Ectodermal cell (in vitro differentiated cells): ENCODE data around the gene FNDC3B.

Source experiments
- H3K27ac ChIP-seq: 2 replicates; pipeline ENCODE4 v1.7.0; 2013; ENCODE audit warnings: mild to moderate bottlenecking, low read depth, low read length; ENCODE audit not compliant: insufficient read depth, poor library complexity, severe bottlenecking
- H3K27me3 ChIP-seq: 2 replicates; pipeline ENCODE4 v1.7.0; 2013; ENCODE audit warnings: mild to moderate bottlenecking, low read length; ENCODE audit not compliant: insufficient read depth, control insufficient read depth, poor library complexity, severe bottlenecking
- H3K36me3 ChIP-seq: one replicate; pipeline ENCODE4 v1.7.0; 2013; ENCODE audit warnings: low read length; ENCODE audit not compliant: control insufficient read depth, insufficient read depth
- H3K4me1 ChIP-seq: one replicate; pipeline ENCODE4 v1.7.0; 2013; ENCODE audit warnings: low read length; ENCODE audit not compliant: control insufficient read depth, insufficient read depth
- H3K4me3 ChIP-seq: 2 replicates; pipeline ENCODE4 v1.7.0; 2013; ENCODE audit warnings: low read depth, low read length, control low read depth; ENCODE audit not compliant: insufficient read depth
- H3K9me3 ChIP-seq: 2 replicates; pipeline ENCODE4 v1.7.0; 2013; ENCODE audit warnings: mild to moderate bottlenecking, low read length, moderate library complexity; ENCODE audit not compliant: control insufficient read depth
- WGBS, 2 experiments: methylation state at CpG; one replicate each; pipeline ENCODE4 v1.1.7; 2013; ENCODE audit warnings: missing lambda C conversion rate in 2 of 2; 5-methylcytosine and 5-hydroxymethylcytosine counted together

FNDC3B gene

DNA sequence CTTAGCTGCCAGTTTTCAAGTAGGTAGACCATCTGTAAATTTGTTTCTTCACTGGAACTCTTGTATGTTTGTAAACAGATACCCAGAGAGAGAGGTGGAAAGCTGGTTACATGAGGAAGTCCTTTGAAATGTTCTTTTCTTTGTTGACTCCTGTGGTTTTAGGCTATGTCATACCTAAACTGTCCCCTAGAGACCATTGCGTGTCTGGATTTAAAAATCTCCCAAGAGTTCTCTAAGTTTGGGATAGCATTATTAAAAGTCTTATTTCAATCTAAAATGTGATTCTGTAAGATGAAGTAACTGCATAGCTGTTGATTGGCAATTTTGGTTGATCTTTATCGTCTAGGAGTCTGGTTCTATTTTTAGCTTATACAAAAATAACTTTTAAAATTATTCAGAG, 281.7 kb downstream of the FNDC3B start:
- 92% methylated on average over 1 of the region's 2 CpGs; no CpG with 5 or more reads in 1 of the 2 experiments for WGBS, 2 experiments
- H3K27me3 ChIP-seq = no peaks in the 10 kb centered on the region

GRCh38 chr3:172323894-172324610, 284.7 kb downstream of the FNDC3B start:
- 93 to 97% methylated on average over 10 of the region's 10 CpGs for whole genome bisulfite sequencing, 2 experiments
- H3K36me3 ChIP-seq = no peaks in the 10 kb centered on the region
- H3K4me3 ChIP-seq = no peak overlapping the region
- no peaks in the 10 kb centered on the region for H3K9me3 ChIP-seq
- H3K27ac ChIP-seq = no peak overlapping the region
- H3K27me3 ChIP-seq = no peaks in the 10 kb centered on the region
- H3K4me1 ChIP-seq = no peaks in the 10 kb centered on the region

More for the DNA sequence above, 281.7 kb downstream of the FNDC3B start:
- H3K27ac ChIP-seq = no peak overlapping the region
- peaks cover 4% of the 10 kb centered on the region for H3K4me1 ChIP-seq
- H3K4me3 ChIP-seq = no peak overlapping the region
- H3K9me3 ChIP-seq = no peaks in the 10 kb centered on the region
- no peaks in the 10 kb centered on the region for H3K36me3 ChIP-seq

DNA sequence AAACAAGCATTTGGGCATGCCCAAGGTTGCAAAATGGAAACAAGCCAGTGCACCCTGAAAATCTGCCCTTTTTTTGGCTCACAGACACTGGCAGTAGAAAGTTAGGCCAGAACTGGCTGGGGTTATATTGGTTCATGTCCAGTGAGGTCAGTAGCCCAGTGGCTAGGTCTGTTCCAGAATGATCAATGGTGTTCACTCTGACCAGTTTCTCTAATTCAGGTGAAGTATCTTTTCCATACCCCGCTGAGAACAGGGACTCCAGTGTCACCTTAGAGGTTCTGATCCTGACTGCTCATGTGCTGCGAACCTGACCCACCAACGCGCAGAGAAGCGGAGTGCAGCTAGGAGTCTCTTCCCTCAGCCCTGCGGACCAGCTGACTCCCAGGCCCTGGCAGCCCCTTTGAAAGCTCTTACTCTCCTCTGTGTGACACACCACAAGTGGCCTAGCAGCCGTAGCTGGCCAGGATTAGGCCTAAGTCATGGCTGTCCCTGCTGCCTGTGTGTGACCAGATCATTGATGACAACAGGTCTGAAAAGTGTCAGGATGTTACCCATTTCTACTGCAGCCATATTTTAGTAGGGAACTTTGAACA, 285.3 kb downstream of the FNDC3B start:
- no peaks in the 10 kb centered on the region for H3K9me3 ChIP-seq
- WGBS, 2 experiments = 93% methylated on average over 7 of the region's 7 CpGs
- no peaks in the 10 kb centered on the region for H3K4me1 ChIP-seq
- H3K27ac ChIP-seq = no peak overlapping the region
- no peak overlapping the region for H3K4me3 ChIP-seq
- no peaks in the 10 kb centered on the region for H3K27me3 ChIP-seq
- H3K36me3 ChIP-seq = no peaks in the 10 kb centered on the region

DNA sequence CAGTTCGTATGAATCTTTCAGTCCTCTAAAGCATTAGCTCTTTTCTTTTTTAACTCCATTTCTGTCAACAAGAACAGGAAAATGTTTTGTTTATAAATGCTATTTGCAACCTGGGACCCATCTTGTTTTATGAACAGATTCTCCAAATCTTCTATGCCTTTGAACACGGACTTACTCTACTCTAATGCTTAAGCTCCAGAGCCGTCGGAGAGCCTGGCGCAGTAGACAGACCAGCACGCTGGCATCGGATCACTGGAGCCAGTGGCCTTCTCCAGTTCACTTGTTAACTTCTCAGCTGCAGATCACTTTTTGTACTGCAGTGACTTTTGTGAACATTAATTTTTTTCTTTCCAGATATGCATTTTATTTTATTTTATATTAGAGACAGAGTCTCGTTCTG, 286.1 kb downstream of the FNDC3B start:
- no peaks in the 10 kb centered on the region for H3K9me3 ChIP-seq
- no peak overlapping the region for H3K4me3 ChIP-seq
- H3K4me1 ChIP-seq = no peaks in the 10 kb centered on the region
- H3K27ac ChIP-seq = no peak overlapping the region
- 94 to 96% methylated on average over 8 of the region's 8 CpGs for whole genome bisulfite sequencing, 2 experiments
- peaks cover 6% of the 10 kb centered on the region for H3K36me3 ChIP-seq
- H3K27me3 ChIP-seq = no peaks in the 10 kb centered on the region

GRCh38 chr3:172326993-172327392, 287.6 kb downstream of the FNDC3B start:
- no peaks in the 10 kb centered on the region for H3K9me3 ChIP-seq
- 88 to 93% methylated on average over 1 to 3 of the region's 3 CpGs for WGBS, 2 experiments
- H3K27ac ChIP-seq = no peak overlapping the region
- H3K36me3 ChIP-seq = peaks cover 10% of the 10 kb centered on the region
- no peaks in the 10 kb centered on the region for H3K27me3 ChIP-seq
- no peaks in the 10 kb centered on the region for H3K4me1 ChIP-seq
- H3K4me3 ChIP-seq = no peak overlapping the region

GRCh38 chr3:172328282-172328681, 288.9 kb downstream of the FNDC3B start:
- no peaks in the 10 kb centered on the region for H3K9me3 ChIP-seq
- H3K4me3 ChIP-seq = no peak overlapping the region
- WGBS, 2 experiments = 91 to 93% methylated on average over 4 of the region's 4 CpGs
- no peak overlapping the region for H3K27ac ChIP-seq
- H3K4me1 ChIP-seq = no peaks in the 10 kb centered on the region
- no peaks in the 10 kb centered on the region for H3K27me3 ChIP-seq
- H3K36me3 ChIP-seq = peaks cover 10% of the 10 kb centered on the region

- H3K9me3 ChIP-seq = no peaks in the 10 kb centered on the region
Measured at GRCh38 chr3:172329070-172329469, 289.7 kb downstream of the FNDC3B start.

DNA sequence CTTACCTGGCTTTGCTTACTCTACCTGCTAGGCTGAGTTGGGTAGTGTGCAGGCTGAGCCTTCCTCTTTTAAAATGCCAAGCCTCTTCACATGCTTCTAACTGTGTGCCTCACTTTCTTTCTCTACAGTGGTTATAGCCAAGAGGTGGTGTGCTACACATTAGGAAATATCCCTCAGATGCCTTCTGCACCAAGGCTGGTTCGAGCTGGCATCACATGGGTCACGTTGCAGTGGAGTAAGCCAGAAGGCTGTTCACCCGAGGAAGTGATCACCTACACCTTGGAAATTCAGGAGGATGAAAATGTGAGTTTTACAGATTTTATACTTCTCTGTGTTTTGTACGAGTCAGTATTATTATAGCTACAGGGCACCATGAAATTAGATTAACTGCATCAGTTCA, 291.0 kb downstream of the FNDC3B start:
- Histone ChIP-seq H3K27me3 (no peaks in the 10 kb centered on the region), H3K27ac (no peak overlapping the region), H3K36me3 (peaks cover 13% of the 10 kb centered on the region), H3K9me3 (no peaks in the 10 kb centered on the region), H3K4me1 (no peaks in the 10 kb centered on the region), H3K4me3 (no peak overlapping the region)
- WGBS, 2 experiments = 95 to 98% methylated on average over 4 of the region's 4 CpGs

More at GRCh38 chr3:172329070-172329469, 289.7 kb downstream of the FNDC3B start:
- WGBS, 2 experiments = 93 to 97% methylated on average over 2 of the region's 2 CpGs
- H3K4me3 ChIP-seq = no peak overlapping the region
- H3K4me1 ChIP-seq = no peaks in the 10 kb centered on the region
- no peaks in the 10 kb centered on the region for H3K27me3 ChIP-seq
- H3K27ac ChIP-seq = no peak overlapping the region
- peaks cover 13% of the 10 kb centered on the region for H3K36me3 ChIP-seq

DNA sequence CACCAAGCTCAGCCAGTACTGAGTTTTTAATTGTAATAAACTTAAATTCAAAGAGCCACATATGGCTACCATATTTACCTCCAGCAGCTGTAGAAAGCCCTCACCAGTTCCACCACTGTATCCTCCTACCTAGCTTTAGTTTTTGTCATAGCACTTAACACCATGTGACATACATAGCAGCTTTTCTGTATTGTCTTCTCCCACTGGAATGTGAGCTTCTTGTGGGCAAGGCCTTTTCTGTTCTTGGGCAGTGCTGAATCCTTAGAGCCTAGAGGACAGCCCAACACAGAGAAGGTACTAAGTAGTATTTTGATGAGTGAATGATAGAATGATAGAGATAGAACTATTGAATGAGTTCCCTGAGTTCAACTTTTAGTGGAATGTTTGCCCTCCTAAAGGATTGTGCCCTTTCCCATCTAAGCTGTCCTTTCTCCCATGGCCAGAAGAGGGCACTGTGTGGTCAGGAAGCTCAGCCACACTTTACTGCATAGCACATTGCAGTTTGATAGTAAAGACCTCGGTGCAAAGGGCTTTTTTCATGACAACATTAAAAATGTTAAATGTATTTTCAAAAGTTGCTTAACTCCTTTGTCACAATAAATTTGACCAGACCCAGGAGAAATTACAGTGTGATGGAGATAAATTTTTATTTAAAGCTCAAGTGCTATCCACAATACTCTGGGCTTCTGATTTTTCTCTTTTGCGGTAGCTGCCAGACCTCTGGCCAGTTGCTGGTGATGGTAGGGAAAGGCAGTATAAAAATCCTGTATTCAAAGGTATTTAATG, 293.1 kb downstream of the FNDC3B start:
- H3K27ac ChIP-seq = no peak overlapping the region

DNA sequence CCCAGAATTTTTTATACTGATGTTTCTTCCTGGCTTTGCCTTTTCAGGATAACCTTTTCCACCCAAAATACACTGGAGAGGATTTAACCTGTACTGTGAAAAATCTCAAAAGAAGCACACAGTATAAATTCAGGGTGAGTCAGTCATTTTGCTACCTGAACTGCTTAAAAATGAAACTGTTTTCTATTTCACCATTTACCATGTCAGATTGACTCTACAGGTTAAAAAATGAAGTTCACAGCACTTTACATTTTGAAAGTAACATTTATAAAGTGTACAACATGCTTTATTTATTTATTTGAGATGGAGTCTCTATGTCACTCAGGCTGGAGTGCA, 293.6 kb downstream of the FNDC3B start:
- peaks cover 13% of the 10 kb centered on the region for H3K36me3 ChIP-seq
- H3K4me3 ChIP-seq = no peak overlapping the region
- no peaks in the 10 kb centered on the region for H3K4me1 ChIP-seq
- no peak overlapping the region for H3K27ac ChIP-seq
- no peaks in the 10 kb centered on the region for H3K9me3 ChIP-seq
- H3K27me3 ChIP-seq = no peaks in the 10 kb centered on the region

More for the DNA sequence above, 293.1 kb downstream of the FNDC3B start:
- Histone ChIP-seq H3K27me3 (no peaks in the 10 kb centered on the region), H3K9me3 (no peaks in the 10 kb centered on the region), H3K4me3 (no peak overlapping the region), H3K4me1 (no peaks in the 10 kb centered on the region), H3K36me3 (peaks cover 13% of the 10 kb centered on the region)
- WGBS, 2 experiments = 79% methylated on average over 2 of the region's 2 CpGs; no CpG with 5 or more reads in 1 of the 2 experiments
